Sigmoid colon (tissue), 7 donors: ENCODE measurements around the gene CLCN7. TPM values are rescaled to one million over a fixed set of nuclear protein-coding genes. Genes with fewer than 3 reads are reported as not detected.
A peak's percentile ranks its signal among the peaks of the same experiment; 100 is the strongest.

ENCODE experiments used
- DNase-seq: peaks from one replicate; pipeline ENCODE4 v3.0.0-alpha.2; 2019
- H3K27ac ChIP-seq, 4 donors: fragments of 200-600 bp; sonication (generic); one replicate each; pipeline ENCODE4 v1.5.1; 2016 to 2019; ENCODE audit warnings: mild to moderate bottlenecking in 1 of 4
- H3K27me3 ChIP-seq, 3 donors: fragments of 200-600 bp; sonication (generic); one replicate each; pipeline ENCODE4 v1.5.1; 2019; ENCODE audit warnings: mild to moderate bottlenecking in 1 of 3
- H3K36me3 ChIP-seq, 4 donors: fragments of 200-600 bp; sonication (generic); one replicate each; pipeline ENCODE4 v1.5.1; 2016 to 2019
- H3K4me1 ChIP-seq, 4 donors: fragments of 200-600 bp; sonication (generic); one replicate each; pipeline ENCODE4 v1.5.1; 2017 to 2019
- H3K4me3 ChIP-seq, 4 donors: fragments of 200-600 bp; sonication (generic); one replicate each; pipeline ENCODE4 v1.5.1; 2017 to 2019; ENCODE audit warnings: mild to moderate bottlenecking in 2 of 4, moderate library complexity in 1 of 4
- H3K9me3 ChIP-seq, 4 donors: fragments of 200-600 bp in 3 of 4; sonication (generic) in 3 of 4; one replicate each; pipeline versions ENCODE4 v1.5.1 to v1.6.1; 2013 to 2019
- EP300 ChIP-seq, 4 donors: sonication (generic); formaldehyde crosslinking; IDR thresholded peaks; one replicate each; pipeline ENCODE4 v1.6.1; 2017; ENCODE audit warnings: antibody characterized with exemption in 4 of 4
- POLR2A ChIP-seq, 2 donors: fragments of 450-650 bp; IDR thresholded peaks; one replicate each; pipeline ENCODE4 v1.6.1; 2016; ENCODE audit warnings: antibody characterized with exemption in 2 of 2, mild to moderate bottlenecking in 2 of 2, moderate library complexity in 2 of 2
- POLR2AphosphoS5 ChIP-seq, 4 donors: sonication (generic); formaldehyde crosslinking; IDR thresholded peaks; one replicate each; pipeline ENCODE4 v1.6.1; 2017; ENCODE audit warnings: antibody characterized with exemption in 4 of 4
- WGBS, 2 donors: extraction: QIAGEN DNeasy Blood & Tissue Kit; methylation state at CpG; one replicate each; pipeline ENCODE4 v1.1.7; 2013; 5-methylcytosine and 5-hydroxymethylcytosine counted together
- intact Hi-C: fragments of 100-400 bp; cut with DNase I; formaldehyde crosslinking; loops from one replicate; pipeline ENCODE4 v1.15.1; 2023
- polyA plus RNA-seq, 3 donors: library from polyadenylated mRNA; stranded (reverse); fragments of 200-250 nt; gene quantifications; one replicate each; pipeline ENCODE4 v1.2.3, GENCODE V29; 2013
- total RNA-seq, 4 donors: library from RNA; depleted of rRNA; stranded (reverse); fragments of >200 nt; gene quantifications; one replicate each; pipeline ENCODE4 v1.1.0, GENCODE V29; 2016
- TF ChIP-seq, protein P1 (sequence below), 4 experiments: fragments of 450-650 bp in 3 of 4; fragments of 200-600 bp in 1 of 4; IDR thresholded peaks; one replicate each; pipeline ENCODE4 v1.5.1; 2016 to 2019; ENCODE audit warnings: antibody characterized with exemption in 4 of 4, mild to moderate bottlenecking in 3 of 4, moderate library complexity in 2 of 4
- donor health status: healthy with polysubstance abuse.
- donor health status: Bipolar disorder and iron deficiency.
- donor health status: healthy.

The CLCN7 gene
- total and polyA plus RNA-seq, 7 donors: 4.2 to 78.7 (median 38.7) TPM

GRCh38 chr16:1495211-1495888 is 20.5 kb upstream of the CLCN7 start:
- no peaks in the 10 kb centered on the region for H3K9me3 ChIP-seq
- 95% methylated on average over 39 of the region's 39 CpGs for WGBS, 2 donors
- TF ChIP-seq EP300 (IDR thresholded peaks at IDR 0.05) (no peak), POLR2A (IDR thresholded peaks at IDR 0.05) (no peak), POLR2AphosphoS5 (IDR thresholded peaks at IDR 0.05) (no peak)
- TF ChIP-seq, protein P1, sequence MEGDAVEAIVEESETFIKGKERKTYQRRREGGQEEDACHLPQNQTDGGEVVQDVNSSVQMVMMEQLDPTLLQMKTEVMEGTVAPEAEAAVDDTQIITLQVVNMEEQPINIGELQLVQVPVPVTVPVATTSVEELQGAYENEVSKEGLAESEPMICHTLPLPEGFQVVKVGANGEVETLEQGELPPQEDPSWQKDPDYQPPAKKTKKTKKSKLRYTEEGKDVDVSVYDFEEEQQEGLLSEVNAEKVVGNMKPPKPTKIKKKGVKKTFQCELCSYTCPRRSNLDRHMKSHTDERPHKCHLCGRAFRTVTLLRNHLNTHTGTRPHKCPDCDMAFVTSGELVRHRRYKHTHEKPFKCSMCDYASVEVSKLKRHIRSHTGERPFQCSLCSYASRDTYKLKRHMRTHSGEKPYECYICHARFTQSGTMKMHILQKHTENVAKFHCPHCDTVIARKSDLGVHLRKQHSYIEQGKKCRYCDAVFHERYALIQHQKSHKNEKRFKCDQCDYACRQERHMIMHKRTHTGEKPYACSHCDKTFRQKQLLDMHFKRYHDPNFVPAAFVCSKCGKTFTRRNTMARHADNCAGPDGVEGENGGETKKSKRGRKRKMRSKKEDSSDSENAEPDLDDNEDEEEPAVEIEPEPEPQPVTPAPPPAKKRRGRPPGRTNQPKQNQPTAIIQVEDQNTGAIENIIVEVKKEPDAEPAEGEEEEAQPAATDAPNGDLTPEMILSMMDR (IDR thresholded peaks at IDR 0.05): no peak

DNA sequence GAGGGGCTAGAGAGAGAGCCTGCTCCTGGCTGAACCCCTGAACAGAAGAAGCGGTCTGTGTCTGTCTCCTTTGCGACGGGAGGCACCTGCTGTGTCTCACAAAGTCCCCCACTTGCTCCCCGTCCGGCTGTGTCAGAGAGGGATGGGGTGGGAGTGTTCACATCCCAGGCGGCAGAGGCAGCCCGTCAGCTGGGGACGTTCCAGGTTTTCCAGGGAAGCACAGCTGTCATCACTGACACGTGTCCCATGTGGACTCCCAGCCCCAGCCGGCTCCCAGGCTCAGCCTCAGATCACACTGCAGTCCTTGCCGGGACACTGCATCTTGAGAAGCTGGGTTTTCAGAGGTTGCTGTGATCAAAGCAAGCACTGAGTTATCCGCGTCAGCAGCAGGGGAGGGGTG is 19.9 kb upstream of the CLCN7 start:
- 84 to 87% methylated on average over 13 of the region's 13 CpGs for WGBS, 2 donors
- Histone ChIP-seq H3K4me1 (peaks cover 0 to 30% (median 25%) of the 10 kb centered on the region in 4 donors), H3K9me3 (no peaks in the 10 kb centered on the region), H3K36me3 (peaks cover 8 to 51% (median 30%) of the 10 kb centered on the region in 4 donors), H3K27me3 (no peaks in the 10 kb centered on the region), H3K4me3 (peak overlapping the region in 1 of 4 donors; percentile 79), H3K27ac (peak overlapping the region in 3 of 4 donors; percentile 87 to 93 (median 87))
- TF ChIP-seq POLR2A (IDR thresholded peaks at IDR 0.05) (no peak), POLR2AphosphoS5 (IDR thresholded peaks at IDR 0.05) (no peak), EP300 (IDR thresholded peaks at IDR 0.05) (no peak)
- TF ChIP-seq, protein P1 (IDR thresholded peaks at IDR 0.05): no peak
- intact Hi-C loops: loop anchor here (5.0 kb wide), 1 partner anchor 118 kb away; the partner anchor contains the start of genes CRAMP1 and IFT140
- peak; percentile 77 for DNase-seq

More at GRCh38 chr16:1495211-1495888, 20.5 kb upstream of the CLCN7 start:
- peaks cover 9 to 57% (median 37%) of the 10 kb centered on the region in 4 donors for H3K36me3 ChIP-seq
- peaks cover 0 to 30% (median 25%) of the 10 kb centered on the region in 4 donors for H3K4me1 ChIP-seq
- intact Hi-C loops: no loop called here
- no peak overlapping the region for H3K4me3 ChIP-seq
- DNase-seq: no peak
- peak overlapping the region in 1 of 4 donors; percentile 29 for H3K27ac ChIP-seq
- H3K27me3 ChIP-seq: no peaks in the 10 kb centered on the region

DNA sequence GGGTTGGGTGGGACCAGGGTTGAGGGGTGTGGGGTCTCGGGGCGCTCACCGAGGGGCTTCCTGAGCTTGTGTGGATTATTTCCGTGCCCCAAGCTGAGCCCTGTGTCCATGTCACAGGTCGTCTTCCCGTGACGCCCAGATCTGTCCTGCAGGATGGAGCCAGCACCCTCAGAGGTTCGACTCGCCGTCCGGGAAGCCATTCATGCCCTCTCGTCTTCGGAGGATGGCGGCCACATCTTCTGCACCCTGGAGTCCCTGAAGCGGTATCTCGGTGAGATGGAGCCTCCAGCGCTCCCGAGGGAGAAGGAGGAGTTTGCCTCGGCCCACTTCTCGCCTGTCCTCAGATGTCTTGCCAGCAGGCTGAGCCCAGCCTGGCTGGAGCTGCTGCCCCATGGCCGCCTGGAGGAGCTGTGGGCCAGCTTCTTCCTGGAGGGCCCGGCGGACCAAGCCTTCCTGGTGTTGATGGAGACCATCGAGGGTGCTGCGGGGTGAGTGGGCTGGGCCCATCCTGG is 19.4 kb upstream of the CLCN7 start:
- Histone ChIP-seq H3K36me3 (peaks cover 8 to 45% (median 25%) of the 10 kb centered on the region in 4 donors), H3K4me3 (peak overlapping the region; percentile 72 to 84 (median 79)), H3K27me3 (no peaks in the 10 kb centered on the region), H3K9me3 (no peaks in the 10 kb centered on the region), H3K27ac (peak overlapping the region; percentile 87 to 93 (median 88)), H3K4me1 (peaks cover 0 to 30% (median 25%) of the 10 kb centered on the region in 4 donors)
- TF ChIP-seq EP300 (IDR thresholded peaks at IDR 0.05) (no peak), POLR2A (IDR thresholded peaks at IDR 0.05) (no peak), POLR2AphosphoS5 (IDR thresholded peaks at IDR 0.05) (peak in 1 of 4 donors; percentile 4)
- TF ChIP-seq, protein P1 (IDR thresholded peaks at IDR 0.05): peak in 3 of 4 experiments; percentile 11 to 38 (median 38)
- WGBS, 2 donors: 30 to 50% methylated on average over 25 of the region's 25 CpGs
- peak; percentile 81 for DNase-seq
- intact Hi-C loops: loop anchor here (5.0 kb wide), 1 partner anchor 118 kb away; the partner anchor contains the start of genes CRAMP1 and IFT140

DNA sequence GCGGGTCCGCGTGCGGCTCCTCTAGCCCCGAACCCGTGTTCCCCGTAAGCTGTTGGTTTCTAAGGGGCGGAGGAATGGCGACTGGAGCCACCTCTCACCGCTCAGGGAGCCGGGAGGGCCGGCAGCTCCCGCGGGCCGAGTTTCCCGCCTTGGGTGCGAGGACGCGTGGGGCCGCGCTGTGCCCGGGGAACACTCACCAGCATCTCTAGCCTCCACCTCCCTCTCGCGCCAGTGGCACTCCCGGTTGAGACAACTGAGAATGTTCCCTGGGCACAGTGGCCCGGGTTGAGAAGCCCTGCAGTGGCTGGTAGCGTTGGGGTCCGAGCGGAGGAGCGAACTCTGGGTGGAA is 18.9 kb upstream of the CLCN7 start:
- TF ChIP-seq POLR2A (IDR thresholded peaks at IDR 0.05): no peak
- TF ChIP-seq, protein P1 (IDR thresholded peaks at IDR 0.05): no peak
- no peak for TF ChIP-seq EP300 (IDR thresholded peaks at IDR 0.05)
- no peaks in the 10 kb centered on the region for H3K27me3 ChIP-seq
- DNase-seq: no peak
- 1% methylated on average over 30 of the region's 30 CpGs for WGBS, 2 donors
- peak overlapping the region; percentile 87 to 93 (median 88) for H3K27ac ChIP-seq
- peak overlapping the region; percentile 72 to 84 (median 79) for H3K4me3 ChIP-seq
- no peaks in the 10 kb centered on the region for H3K9me3 ChIP-seq
- peaks cover 0 to 30% (median 25%) of the 10 kb centered on the region in 4 donors for H3K4me1 ChIP-seq
- intact Hi-C loops: loop anchor here (5.0 kb wide), 1 partner anchor 119 kb away; the partner anchor contains the start of genes CRAMP1 and IFT140
- peaks cover 8 to 41% (median 22%) of the 10 kb centered on the region in 4 donors for H3K36me3 ChIP-seq
